Measurements from ENCODE around the gene UGT1A4. TPM values are rescaled to one million over a fixed set of nuclear protein-coding genes. Genes with fewer than 3 reads are reported as not detected.

UGT1A4 gene
- polyA plus RNA-seq, 1 experiment = not detected

DNA sequence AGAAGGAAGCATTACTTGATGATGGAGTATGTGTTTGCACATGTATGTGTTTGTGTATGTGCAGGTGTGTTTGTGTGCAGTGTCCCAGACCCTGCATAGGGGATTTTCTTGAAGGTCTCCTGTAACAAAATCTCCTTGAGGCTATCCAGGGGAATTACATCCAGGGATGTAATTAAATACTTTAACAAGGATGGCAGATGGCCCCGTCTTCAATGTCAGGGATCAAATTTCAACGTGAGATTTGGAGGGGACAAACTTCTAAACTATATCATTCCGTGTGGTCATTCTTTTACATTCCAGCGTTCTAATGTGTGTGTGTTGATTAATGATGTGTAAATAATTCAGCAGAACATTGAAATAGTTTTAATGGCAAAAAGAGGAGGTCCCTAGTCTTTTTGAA lies 43.5 kb upstream of the UGT1A4 start:
- DNase-seq (ENCODE audit: low read depth) = no peak
- H3K4me3 ChIP-seq (ENCODE audit: low read depth, low read length) = no peak overlapping the region
- ChIA-PET CTCF (no interaction called here), POLR2A (no interaction called here)
- TF ChIP-seq CTCF (IDR thresholded peaks at IDR 0.05; ENCODE audit: insufficient read depth, low read depth, low read length) = no peak
- no peaks in the 10 kb centered on the region for H3K27me3 ChIP-seq (ENCODE audit: control insufficient read depth, insufficient read depth, low read length)
- H3K36me3 ChIP-seq (ENCODE audit: control insufficient read depth, insufficient read depth, low read length) = no peaks in the 10 kb centered on the region

GRCh38 chr2:233676046-233676445 lies 42.5 kb upstream of the UGT1A4 start:
- Histone ChIP-seq H3K27me3 (ENCODE audit: control insufficient read depth, insufficient read depth, low read length) (no peaks in the 10 kb centered on the region), H3K36me3 (ENCODE audit: control insufficient read depth, insufficient read depth, low read length) (no peaks in the 10 kb centered on the region), H3K4me3 (ENCODE audit: low read depth, low read length) (no peak overlapping the region)
- CTCF ChIA-PET = no interaction called here
- TF ChIP-seq CTCF (IDR thresholded peaks at IDR 0.05; ENCODE audit: insufficient read depth, low read depth, low read length) = no peak
- POLR2A ChIA-PET = no interaction called here
- no peak for DNase-seq (ENCODE audit: low read depth)

GRCh38 chr2:233679196-233679595 lies 39.3 kb upstream of the UGT1A4 start:
- H3K36me3 ChIP-seq (ENCODE audit: control insufficient read depth, insufficient read depth, low read length) = no peaks in the 10 kb centered on the region
- ChIA-PET POLR2A (no interaction called here), CTCF (no interaction called here)
- TF ChIP-seq CTCF (IDR thresholded peaks at IDR 0.05; ENCODE audit: insufficient read depth, low read depth, low read length) = no peak
- H3K4me3 ChIP-seq (ENCODE audit: low read depth, low read length) = no peak overlapping the region
- no peaks in the 10 kb centered on the region for H3K27me3 ChIP-seq (ENCODE audit: control insufficient read depth, insufficient read depth, low read length)
- no peak for DNase-seq (ENCODE audit: low read depth)

- no peak for TF ChIP-seq CTCF (IDR thresholded peaks at IDR 0.05; ENCODE audit: insufficient read depth, low read depth, low read length)
- CTCF ChIA-PET = interaction anchor here (1.4 kb wide), 1 partner anchor 11 kb away, joined by 6 read pairs; no protein-coding TSS in a partner anchor
- DNase-seq (ENCODE audit: low read depth) = no peak
- POLR2A ChIA-PET = no interaction called here
- H3K36me3 ChIP-seq (ENCODE audit: control insufficient read depth, insufficient read depth, low read length) = no peaks in the 10 kb centered on the region
- no peaks in the 10 kb centered on the region for H3K27me3 ChIP-seq (ENCODE audit: control insufficient read depth, insufficient read depth, low read length)
- no peak overlapping the region for H3K4me3 ChIP-seq (ENCODE audit: low read depth, low read length)
These were observed 38.0 kb upstream of the UGT1A4 start for GRCh38 chr2:233680361-233681045.

DNA sequence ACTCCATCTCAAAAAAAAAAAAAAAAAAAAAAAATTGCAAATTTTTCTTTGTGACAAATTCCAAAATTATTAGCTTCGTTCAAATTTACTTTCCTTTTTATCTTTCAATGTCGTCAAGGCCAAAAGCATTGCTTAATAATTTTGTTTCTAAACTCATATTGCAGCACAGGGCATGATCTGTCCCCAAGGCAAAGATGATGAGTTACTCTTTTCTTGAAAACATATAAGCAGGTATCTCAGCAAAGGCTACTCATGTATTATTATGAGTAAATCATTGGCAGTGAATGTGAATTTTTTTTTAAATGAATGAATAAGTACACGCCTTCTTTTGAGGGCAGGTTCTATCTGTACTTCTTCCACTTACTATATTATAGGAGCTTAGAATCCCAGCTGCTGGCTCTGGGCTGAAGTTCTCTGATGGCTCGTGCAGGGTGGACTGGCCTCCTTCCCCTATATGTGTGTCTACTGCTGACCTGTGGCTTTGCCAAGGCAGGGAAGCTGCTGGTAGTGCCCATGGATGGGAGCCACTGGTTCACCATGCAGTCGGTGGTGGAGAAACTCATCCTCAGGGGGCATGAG lies 36.9 kb upstream of the UGT1A4 start, which contains the start of gene UGT1A7:
Gene UGT1A7 (plus strand): TSS at position 381 of the 579 bp plus-strand sequence. CDS start 37 bp downstream, at position 418.
- Histone ChIP-seq H3K4me3 (ENCODE audit: low read depth, low read length) (no peak within 1 kb of the TSS), H3K27me3 (ENCODE audit: control insufficient read depth, insufficient read depth, low read length) (no peaks in the 10 kb centered on the region), H3K36me3 (ENCODE audit: control insufficient read depth, insufficient read depth, low read length) (no peaks in the 10 kb centered on the region)
- ChIA-PET POLR2A (no interaction called here), CTCF (no interaction called here)
- TF ChIP-seq CTCF (IDR thresholded peaks at IDR 0.05; ENCODE audit: insufficient read depth, low read depth, low read length) = no peak
- DNase-seq (ENCODE audit: low read depth) = no peak
